Left lobe of liver (tissue), 2 donors: ENCODE results near the gene IFNL4. TPM values are rescaled to one million over a fixed set of nuclear protein-coding genes. Genes with fewer than 3 reads are reported as not detected.

Experiments
- ATAC-seq: fragments of 200-7000 bp; cut with Tn5 transposase; one replicate; pipeline ENCODE4 v1.9.1; 2020; ENCODE audit warnings: mild to moderate bottlenecking, moderate library complexity
- DNase-seq: peaks from one replicate; pipeline ENCODE4 v3.0.0-alpha.2; 2020; ENCODE audit warnings: low spot score
- total RNA-seq: library from RNA; stranded (reverse); gene quantifications from one replicate; pipeline ENCODE4 v1.2.1, GENCODE V29; 2021
- donor health status: DM: no; HTN: no; CAD: no; lungs with moderate emphysema.
- donor health status: DM: no; HTN: yes; CAD: no.

The IFNL4 gene
- total RNA-seq, 1 donor from 2014 or later: not detected

GRCh38 chr19:39196860-39197562 is 51.6 kb downstream of the IFNL4 start, which contains the start of gene NCCRP1:
Gene NCCRP1, plus strand, starts transcription at chr19:39196964. Its CDS starts 19 bp downstream, at chr19:39196983.
- no peak for ATAC-seq
- no peak for DNase-seq

DNA sequence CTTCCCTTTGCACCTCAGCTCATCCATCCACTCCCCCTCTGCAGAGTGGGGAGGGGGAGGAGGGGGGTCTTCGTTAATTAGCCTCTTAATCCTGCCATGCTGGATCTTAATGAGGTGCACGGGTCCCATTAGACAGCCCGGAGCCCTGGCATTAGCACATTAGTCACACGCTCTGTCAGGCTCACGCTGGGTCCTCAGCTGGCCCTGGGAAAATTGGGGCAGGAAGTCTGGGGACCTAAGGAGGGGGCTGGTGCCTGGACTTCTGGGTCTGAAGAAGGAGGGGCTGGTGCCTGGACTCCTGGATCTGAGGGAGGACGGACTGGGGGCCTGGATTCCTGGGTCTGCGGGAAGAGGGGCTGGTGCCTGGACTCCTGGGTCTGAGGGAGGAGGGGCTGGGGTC is 52.3 kb downstream of the IFNL4 start:
- ATAC-seq (no peak), DNase-seq (no peak)

Other genes with a start within 250 kb of the IFNL4 start
- 15.9 TPM for gene FBXO27, start 216.3 kb downstream of the IFNL4 start, total RNA-seq
- gene ACP7, start 164.5 kb downstream of the IFNL4 start, total RNA-seq: not detected
- gene PAK4, start 123.1 kb downstream of the IFNL4 start, total RNA-seq: 19.4 TPM
- 0.08 TPM for gene NCCRP1, start 51.9 kb downstream of the IFNL4 start, total RNA-seq
- gene SYCN, start 44.6 kb downstream of the IFNL4 start, total RNA-seq: 1.6 TPM
- not detected for gene IFNL3, start 3.9 kb downstream of the IFNL4 start, total RNA-seq
- gene IFNL2, start 19.5 kb upstream of the IFNL4 start, total RNA-seq: not detected
- gene IFNL1, start 47.6 kb upstream of the IFNL4 start, total RNA-seq: not detected
- gene LRFN1, start 72.0 kb upstream of the IFNL4 start, total RNA-seq: 0.78 TPM
- gene GMFG, start 87.2 kb upstream of the IFNL4 start, total RNA-seq: 11.3 TPM
- 30.1 TPM for gene SAMD4B, start 93.6 kb upstream of the IFNL4 start, total RNA-seq
- 21.3 TPM for gene PAF1, start 142.2 kb upstream of the IFNL4 start, total RNA-seq
- gene MED29, start 142.5 kb upstream of the IFNL4 start, total RNA-seq: 19.2 TPM
- 44.0 TPM for gene ZFP36, start 158.0 kb upstream of the IFNL4 start, total RNA-seq
- 3.8 TPM for gene PLEKHG2, start 163.8 kb upstream of the IFNL4 start, total RNA-seq
- gene RPS16, start 187.1 kb upstream of the IFNL4 start, total RNA-seq: 668 TPM
- gene SUPT5H, start 196.7 kb upstream of the IFNL4 start, total RNA-seq: 57.0 TPM
- gene TIMM50, start 232.0 kb upstream of the IFNL4 start, total RNA-seq: 31.7 TPM